HepG2 (cell line): Measurements from ENCODE around the gene RASD1. TPM values are rescaled to one million over a fixed set of nuclear protein-coding genes. Genes with fewer than 3 reads are reported as not detected.

Experiments used
- ATRX ChIP-seq: sonication (generic); formaldehyde crosslinking; IDR thresholded peaks from 2 replicates; pipeline ENCODE4 v1.4.0; 2020; ENCODE audit warnings: missing genetic modification reagents, borderline replicate concordance
- BRCA1 ChIP-seq: sonication (generic); formaldehyde crosslinking; IDR thresholded peaks from 2 replicates; pipeline ENCODE4 v1.4.0; 2020; ENCODE audit warnings: missing genetic modification reagents
- DPF2 ChIP-seq: sonication (generic); formaldehyde crosslinking; IDR thresholded peaks from 2 replicates; pipeline ENCODE4 v1.4.0; 2020; ENCODE audit warnings: mild to moderate bottlenecking, low read depth, missing genetic modification reagents, borderline replicate concordance
- HNF4A ChIP-seq: sonication (generic); formaldehyde crosslinking; IDR thresholded peaks from 2 replicates; pipeline ENCODE4 v1.4.0; 2020; ENCODE audit warnings: missing genetic modification reagents
- MAFF ChIP-seq: IDR thresholded peaks from 2 replicates; pipeline ENCODE4 v1.6.1; 2011; ENCODE audit warnings: low read depth, low read length, improper control_type of control experiment
- MED1 ChIP-seq: sonication (generic); formaldehyde crosslinking; IDR thresholded peaks from 2 replicates; pipeline ENCODE4 v1.4.0; 2020; ENCODE audit warnings: missing genetic modification reagents
- MNT ChIP-seq: fragments of 450-650 bp; IDR thresholded peaks from 2 replicates; pipeline ENCODE4 v1.6.1; 2016
- PITX1 ChIP-seq: sonication (generic); formaldehyde crosslinking; IDR thresholded peaks from 2 replicates; pipeline ENCODE4 v1.5.1; 2020; ENCODE audit warnings: mild to moderate bottlenecking, missing genetic modification reagents
- ZBTB33 ChIP-seq: sonication (generic); formaldehyde crosslinking; IDR thresholded peaks from 2 replicates; pipeline ENCODE4 v1.4.0; 2020; ENCODE audit warnings: missing genetic modification reagents
- ZFY ChIP-seq: sonication (generic); formaldehyde crosslinking; IDR thresholded peaks from 2 replicates; pipeline ENCODE4 v1.4.0; 2020; ENCODE audit warnings: missing genetic modification reagents
- ZMAT3 ChIP-seq: sonication (generic); formaldehyde crosslinking; conservative IDR thresholded peaks from 2 replicates; pipeline ENCODE4 v1.7.0; 2021; ENCODE audit warnings: missing genetic modification reagents
- ZNF160 ChIP-seq: sonication (generic); formaldehyde crosslinking; IDR thresholded peaks from 2 replicates; pipeline ENCODE4 v1.8.0; 2022; ENCODE audit warnings: mild to moderate bottlenecking, inconsistent platforms, missing genetic modification reagents
- ZNF33A ChIP-seq: sonication (generic); formaldehyde crosslinking; IDR thresholded peaks from 2 replicates; pipeline ENCODE4 v1.5.1; 2020; ENCODE audit warnings: missing genetic modification reagents, mild to moderate bottlenecking, moderate library complexity, borderline replicate concordance
- ZNF574 ChIP-seq: sonication (generic); formaldehyde crosslinking; IDR thresholded peaks from 2 replicates; pipeline ENCODE4 v1.4.0; 2020; ENCODE audit warnings: missing genetic modification reagents
- ZNF580 ChIP-seq: IDR thresholded peaks from 2 replicates; pipeline ENCODE4 v1.6.1; 2016; ENCODE audit warnings: low read depth, borderline replicate concordance
- ZNF687 ChIP-seq: sonication (generic); formaldehyde crosslinking; IDR thresholded peaks from 2 replicates; pipeline ENCODE4 v1.5.1; 2020; ENCODE audit warnings: mild to moderate bottlenecking, missing genetic modification reagents, moderate library complexity
- ZNF772 ChIP-seq: sonication (generic); formaldehyde crosslinking; IDR thresholded peaks from 2 replicates; pipeline ENCODE4 v1.5.0; 2020; ENCODE audit warnings: mild to moderate bottlenecking, missing genetic modification reagents
- ZNF816 ChIP-seq: sonication (generic); formaldehyde crosslinking; IDR thresholded peaks from 2 replicates; pipeline ENCODE4 v1.8.0; 2022; ENCODE audit warnings: missing genetic modification reagents, mild to moderate bottlenecking, borderline replicate concordance
- polyA plus RNA-seq, 8 experiments: library from polyadenylated mRNA; depleted of rRNA in 3 of 8; stranded (reverse) in 7 of 8; unstranded in 1 of 8; fragments of >200 nt; fragmentation: Illumina TruSeq in 4 of 8; extraction: Trizol in 4 of 8; gene quantifications; 2 replicates each; pipeline versions ENCODE4 v1.2.1 to v1.2.3, GENCODE V29; 2011 to 2016; ENCODE audit warnings: low read depth in 4 of 8, missing spikeins in 1 of 8, mixed read lengths in 1 of 8; ENCODE audit not compliant: insufficient read depth in 1 of 8
- total RNA-seq, 5 experiments: library from RNA; depleted of rRNA; stranded (reverse); fragments of >200 nt; fragmentation: Illumina TruSeq; extraction: Trizol; gene quantifications; 2 replicates each; pipeline ENCODE4 v1.2.3, GENCODE V29; 2016; ENCODE audit warnings: low read depth in 1 of 5

Gene RASD1
- total and polyA plus RNA-seq, 2 of the 13 experiments (the other 11 are each of a cell fraction or from before 2014, with no cell fraction given), result 1.6 to 4.2 TPM

GRCh38 chr17:17528696-17529652, 32.8 kb upstream of the RASD1 start (continued):
- TF ChIP-seq ZNF574 (CRISPR knock-in tag) (no peak), PITX1 (no peak), HNF4A (CRISPR knock-in tag) (peak; percentile 56), ZFY (CRISPR knock-in tag) (no peak), ZNF687 (peak; percentile 87), ATRX (CRISPR knock-in tag) (no peak), MAFF (no peak), ZBTB33 (CRISPR knock-in tag) (peak; percentile 68; the same call in 1 of the 2 replicates), ZNF160 (CRISPR knock-in tag) (no peak), ZNF580 (no peak), ZMAT3 (CRISPR knock-in tag) (no peak), BRCA1 (CRISPR knock-in tag) (no peak), DPF2 (CRISPR knock-in tag) (no peak), ZNF772 (CRISPR knock-in tag) (no peak), MNT (peak; percentile 96), ZNF816 (CRISPR knock-in tag) (no peak), ZNF33A (CRISPR knock-in tag) (no peak), MED1 (CRISPR knock-in tag) (no peak)
